Natural killer cell (primary cell): ENCODE measurements around the gene IMPG2. TPM values are rescaled to one million over a fixed set of nuclear protein-coding genes. Genes with fewer than 3 reads are reported as not detected.
"Not testable (repeated sequence)": the region's sequence is repeated elsewhere in the genome, so short reads cannot be mapped to it uniquely, and the experiment has no call there.

Experiments
- ATAC-seq, 3 donors: fragments of 150-1000 bp in 2 of 3; fragments of 200-7000 bp in 1 of 3; cut with Tn5 transposase; 1 replicate in 1 of 3; 2 replicates in 2 of 3; pipeline ENCODE4 v1.10.0; 2021; ENCODE audit warnings: mild to moderate bottlenecking in 2 of 3, moderate library complexity in 2 of 3
- DNase-seq, 2 donors: peaks; one replicate each; pipeline versions ENCODE4 v3.0.0 to v3.0.0-alpha.2; 2013 to 2021; ENCODE audit warnings: mixed read lengths in 1 of 2
- H3K27ac ChIP-seq: one replicate; pipeline ENCODE4 v1.5.1; 2013; ENCODE audit warnings: mild to moderate bottlenecking, low read length
- H3K27me3 ChIP-seq: one replicate; pipeline ENCODE4 v1.6.1; 2013; ENCODE audit warnings: low read length; ENCODE audit not compliant: control insufficient read depth, insufficient read depth
- H3K36me3 ChIP-seq: one replicate; pipeline ENCODE4 v1.6.1; 2013; ENCODE audit warnings: low read length; ENCODE audit not compliant: control insufficient read depth, insufficient read depth
- H3K4me1 ChIP-seq: one replicate; pipeline ENCODE4 v1.6.1; 2013; ENCODE audit warnings: low read length; ENCODE audit not compliant: control insufficient read depth, insufficient read depth
- H3K4me3 ChIP-seq: one replicate; pipeline ENCODE4 v1.5.1; 2013; ENCODE audit warnings: low read length
- H3K9me3 ChIP-seq: one replicate; pipeline ENCODE4 v1.6.1; 2013; ENCODE audit warnings: low read length; ENCODE audit not compliant: control insufficient read depth, insufficient read depth
- H3K27ac Mint-ChIP-seq, 2 donors: one replicate each; pipeline ENCODE4 v1.8.0; 2022; ENCODE audit warnings: mild to moderate bottlenecking in 2 of 2, mixed read lengths in 2 of 2, moderate library complexity in 1 of 2
- H3K27me3 Mint-ChIP-seq, 2 donors: one replicate each; pipeline ENCODE4 v1.8.0; 2022; ENCODE audit warnings: low read depth in 2 of 2, mixed read lengths in 2 of 2
- H3K36me3 Mint-ChIP-seq: one replicate; pipeline ENCODE4 v1.8.0; 2022; ENCODE audit warnings: mixed read lengths
- H3K4me1 Mint-ChIP-seq, 2 donors: one replicate each; pipeline ENCODE4 v1.8.0; 2022; ENCODE audit warnings: mixed read lengths in 2 of 2
- H3K4me3 Mint-ChIP-seq: one replicate; pipeline ENCODE4 v1.8.0; 2022; ENCODE audit warnings: mild to moderate bottlenecking, moderate library complexity, mixed read lengths
- H3K9me3 Mint-ChIP-seq, 2 donors: one replicate each; pipeline ENCODE4 v1.8.0; 2022; ENCODE audit warnings: mixed read lengths in 2 of 2
- WGBS: methylation state at CpG from one replicate; pipeline ENCODE4 v1.1.7; 2013; ENCODE audit warnings: missing lambda C conversion rate; ENCODE audit not compliant: insufficient coverage; 5-methylcytosine and 5-hydroxymethylcytosine counted together
- intact Hi-C: fragments of 100-400 bp; cut with micrococcal nuclease; formaldehyde crosslinking; loops from one replicate; pipeline ENCODE4 v1.14.2; 2022
- total RNA-seq, 4 donors: library from RNA; stranded (reverse); fragments of 120-200 nt in 1 of 4; gene quantifications; one replicate each; pipeline versions ENCODE4 v1.2.3 to v1.2.4, GENCODE V29; 2013 to 2022
- TF ChIP-seq, protein P1 (sequence below): fragments of 200-600 bp; IDR thresholded peaks from one replicate; pipeline ENCODE4 v1.8.0; 2022; ENCODE audit warnings: antibody characterized with exemption

IMPG2 gene
- total RNA-seq, 3 donors from 2014 or later (not counting 1 experiment from before 2014, with no cell fraction given) = 0.52 to 0.73 (median 0.72) TPM

DNA sequence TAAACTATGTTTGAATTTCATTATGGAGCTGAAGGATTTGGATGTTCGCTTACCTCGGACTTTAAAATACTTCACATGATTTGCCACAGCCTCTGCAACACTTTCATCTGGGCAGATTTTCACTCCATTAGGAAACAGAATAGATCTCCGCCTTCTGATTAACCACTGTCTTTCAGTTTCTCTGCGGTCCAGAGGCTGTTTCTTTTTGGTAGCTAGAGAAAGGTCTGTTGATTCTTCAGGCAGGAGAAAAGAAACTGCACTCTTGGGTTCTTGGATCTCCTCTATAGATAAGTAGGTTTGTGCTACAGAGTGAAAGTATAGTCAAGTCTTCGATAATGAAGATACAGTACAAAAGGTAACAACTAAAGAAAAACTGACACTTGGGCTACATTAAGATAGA, 844 bp downstream of the IMPG2 start:
- Mint-ChIP-seq H3K9me3 (no peaks in the 10 kb centered on the region), H3K36me3 (no peaks in the 10 kb centered on the region), H3K4me1 (no peaks in the 10 kb centered on the region), H3K27me3 (no peaks in the 10 kb centered on the region), H3K27ac (no peak overlapping the region), H3K4me3 (no peak overlapping the region)
- no peaks in the 10 kb centered on the region for H3K9me3 ChIP-seq
- H3K27ac ChIP-seq = no peak overlapping the region
- H3K36me3 ChIP-seq = no peaks in the 10 kb centered on the region
- no peak for DNase-seq
- 95% methylated on average over 5 of the region's 5 CpGs for WGBS
- TF ChIP-seq, protein P1, sequence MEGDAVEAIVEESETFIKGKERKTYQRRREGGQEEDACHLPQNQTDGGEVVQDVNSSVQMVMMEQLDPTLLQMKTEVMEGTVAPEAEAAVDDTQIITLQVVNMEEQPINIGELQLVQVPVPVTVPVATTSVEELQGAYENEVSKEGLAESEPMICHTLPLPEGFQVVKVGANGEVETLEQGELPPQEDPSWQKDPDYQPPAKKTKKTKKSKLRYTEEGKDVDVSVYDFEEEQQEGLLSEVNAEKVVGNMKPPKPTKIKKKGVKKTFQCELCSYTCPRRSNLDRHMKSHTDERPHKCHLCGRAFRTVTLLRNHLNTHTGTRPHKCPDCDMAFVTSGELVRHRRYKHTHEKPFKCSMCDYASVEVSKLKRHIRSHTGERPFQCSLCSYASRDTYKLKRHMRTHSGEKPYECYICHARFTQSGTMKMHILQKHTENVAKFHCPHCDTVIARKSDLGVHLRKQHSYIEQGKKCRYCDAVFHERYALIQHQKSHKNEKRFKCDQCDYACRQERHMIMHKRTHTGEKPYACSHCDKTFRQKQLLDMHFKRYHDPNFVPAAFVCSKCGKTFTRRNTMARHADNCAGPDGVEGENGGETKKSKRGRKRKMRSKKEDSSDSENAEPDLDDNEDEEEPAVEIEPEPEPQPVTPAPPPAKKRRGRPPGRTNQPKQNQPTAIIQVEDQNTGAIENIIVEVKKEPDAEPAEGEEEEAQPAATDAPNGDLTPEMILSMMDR = no peak
- ATAC-seq = no peak
- intact Hi-C loops = no loop called here
- no peaks in the 10 kb centered on the region for H3K4me1 ChIP-seq
- H3K4me3 ChIP-seq = no peak overlapping the region
- H3K27me3 ChIP-seq = no peaks in the 10 kb centered on the region

DNA sequence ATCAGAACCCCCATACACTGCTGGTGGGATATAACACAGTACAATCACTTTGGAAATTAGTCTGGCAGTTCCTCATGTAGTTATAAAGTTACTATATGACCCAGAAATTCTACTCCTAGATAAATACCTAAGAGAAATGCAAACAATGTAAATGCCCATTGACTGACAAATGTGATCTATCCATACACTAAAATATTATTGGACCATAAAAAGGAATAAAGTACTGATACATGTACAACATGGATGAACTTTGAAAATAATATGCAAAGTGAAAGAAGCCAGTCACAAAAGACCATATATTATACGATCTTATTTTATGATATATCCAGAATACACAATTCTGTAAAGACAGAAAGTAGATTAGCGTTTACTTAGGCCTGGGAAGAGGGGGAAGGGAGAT, 7.8 kb downstream of the IMPG2 start:
- no peaks in the 10 kb centered on the region for H3K27me3 Mint-ChIP-seq
- H3K27ac Mint-ChIP-seq = no peak overlapping the region
- H3K4me3 Mint-ChIP-seq = no peak overlapping the region
- Histone ChIP-seq H3K27me3 (no peaks in the 10 kb centered on the region), H3K27ac (no peak overlapping the region), H3K36me3 (no peaks in the 10 kb centered on the region), H3K4me3 (no peak overlapping the region), H3K9me3 (peaks cover 15% of the 10 kb centered on the region), H3K4me1 (no peaks in the 10 kb centered on the region)
- no peaks in the 10 kb centered on the region for H3K4me1 Mint-ChIP-seq
- ATAC-seq (no peak), DNase-seq (no peak)
- TF ChIP-seq, protein P1 = no peak
- 100% methylated on average over 1 of the region's 2 CpGs for WGBS
- H3K36me3 Mint-ChIP-seq = peaks cover 17% of the 10 kb centered on the region
- H3K9me3 Mint-ChIP-seq = peaks cover 0 to 8% of the 10 kb centered on the region in 2 donors
- intact Hi-C loops = no loop called here

DNA sequence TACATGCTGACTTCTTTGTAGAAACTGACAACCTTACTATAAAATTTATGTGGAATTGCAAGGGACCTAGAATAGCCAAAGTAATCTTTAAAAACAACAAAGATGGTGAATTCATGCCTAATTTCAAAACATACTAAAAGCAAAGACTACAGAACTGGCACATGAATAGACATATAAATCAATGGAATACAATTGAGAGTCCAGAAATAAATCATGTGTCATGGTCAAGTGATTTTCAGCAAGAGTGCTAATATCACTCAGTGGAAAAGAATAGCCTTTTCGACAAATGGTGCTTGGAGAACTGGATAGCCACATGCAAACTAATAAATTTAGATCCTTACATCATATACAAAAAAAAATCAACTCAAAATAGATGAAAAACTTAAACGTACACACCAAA, 8.7 kb downstream of the IMPG2 start:
- DNase-seq (no peak), ATAC-seq (no peak)
- intact Hi-C loops = no loop called here
- H3K4me3 ChIP-seq = no peak overlapping the region
- Mint-ChIP-seq H3K27ac (no peak overlapping the region), H3K9me3 (peaks cover 2 to 9% of the 10 kb centered on the region in 2 donors), H3K27me3 (no peaks in the 10 kb centered on the region), H3K36me3 (peaks cover 17% of the 10 kb centered on the region), H3K4me1 (no peaks in the 10 kb centered on the region), H3K4me3 (no peak overlapping the region)
- no peak overlapping the region for H3K27ac ChIP-seq
- TF ChIP-seq, protein P1 = no peak
- 100% methylated on average over 1 of the region's 2 CpGs for WGBS
- no peaks in the 10 kb centered on the region for H3K4me1 ChIP-seq
- peaks cover 15% of the 10 kb centered on the region for H3K9me3 ChIP-seq
- no peaks in the 10 kb centered on the region for H3K36me3 ChIP-seq
- H3K27me3 ChIP-seq = no peaks in the 10 kb centered on the region

GRCh38 chr3:101310978-101311375, 9.4 kb downstream of the IMPG2 start:
- peaks cover 17% of the 10 kb centered on the region for H3K36me3 Mint-ChIP-seq
- H3K27me3 Mint-ChIP-seq = no peaks in the 10 kb centered on the region
- H3K27me3 ChIP-seq = no peaks in the 10 kb centered on the region
- peaks cover 15% of the 10 kb centered on the region for H3K9me3 ChIP-seq
- no peak overlapping the region for H3K27ac Mint-ChIP-seq
- H3K27ac ChIP-seq = no peak overlapping the region
- ATAC-seq (no peak), DNase-seq (no peak)
- intact Hi-C loops = no loop called here
- no peak overlapping the region for H3K4me3 ChIP-seq
- H3K9me3 Mint-ChIP-seq = peaks cover 2 to 9% of the 10 kb centered on the region in 2 donors
- no peaks in the 10 kb centered on the region for H3K4me1 Mint-ChIP-seq
- no peak overlapping the region for H3K4me3 Mint-ChIP-seq
- TF ChIP-seq, protein P1 = no peak
- no peaks in the 10 kb centered on the region for H3K36me3 ChIP-seq
- no peaks in the 10 kb centered on the region for H3K4me1 ChIP-seq

GRCh38 chr3:101308147-101308772, 12.1 kb downstream of the IMPG2 start:
- H3K9me3 Mint-ChIP-seq, H3K27me3 Mint-ChIP-seq, H3K27ac Mint-ChIP-seq, H3K27ac ChIP-seq, H3K27me3 ChIP-seq, H3K4me1 Mint-ChIP-seq, H3K36me3 ChIP-seq, DNase-seq, intact Hi-C loops, H3K4me3 ChIP-seq, H3K4me3 Mint-ChIP-seq, ATAC-seq, H3K4me1 ChIP-seq: not testable (repeated sequence)
- H3K36me3 Mint-ChIP-seq = peaks cover 17% of the 10 kb centered on the region
- H3K9me3 ChIP-seq = peaks cover 15% of the 10 kb centered on the region
